IPS-18c (cell line): ENCODE results near the gene BRCC3.
"Not testable (repeated sequence)": the region's sequence is repeated elsewhere in the genome, so short reads cannot be mapped to it uniquely, and the experiment has no call there.

ENCODE experiments used
- H3K4me3 ChIP-seq: 2 replicates; pipeline ENCODE4 v1.7.0; 2013; ENCODE audit warnings: low read depth, mild to moderate bottlenecking, low read length, moderate library complexity; ENCODE audit not compliant: insufficient read depth
- H3K9me3 ChIP-seq: one replicate; pipeline ENCODE4 v1.6.1; 2013; ENCODE audit warnings: mild to moderate bottlenecking, low read length, moderate library complexity; ENCODE audit not compliant: control insufficient read depth, insufficient read depth

Gene BRCC3

DNA sequence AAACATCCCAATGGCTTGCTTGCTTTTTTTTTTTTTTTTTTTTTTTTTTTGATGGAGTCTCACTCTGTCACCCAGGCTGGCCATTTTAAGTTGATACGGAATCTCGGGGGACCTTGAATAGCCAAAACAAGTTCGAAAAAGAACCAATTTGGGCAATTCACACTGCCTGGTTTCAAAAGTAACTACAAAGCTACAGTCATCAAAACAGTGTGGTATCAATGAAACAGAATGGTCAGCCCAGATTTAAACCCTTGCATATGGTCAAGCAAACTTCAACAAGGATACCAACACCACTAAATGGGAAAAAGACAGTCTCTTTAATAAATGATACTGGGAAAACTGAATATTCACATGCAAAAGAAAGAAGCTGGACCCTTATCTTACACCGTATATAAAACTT lies 41.8 kb downstream of the BRCC3 start:
- H3K9me3 ChIP-seq: no peaks in the 10 kb centered on the region
- no peak overlapping the region for H3K4me3 ChIP-seq

DNA sequence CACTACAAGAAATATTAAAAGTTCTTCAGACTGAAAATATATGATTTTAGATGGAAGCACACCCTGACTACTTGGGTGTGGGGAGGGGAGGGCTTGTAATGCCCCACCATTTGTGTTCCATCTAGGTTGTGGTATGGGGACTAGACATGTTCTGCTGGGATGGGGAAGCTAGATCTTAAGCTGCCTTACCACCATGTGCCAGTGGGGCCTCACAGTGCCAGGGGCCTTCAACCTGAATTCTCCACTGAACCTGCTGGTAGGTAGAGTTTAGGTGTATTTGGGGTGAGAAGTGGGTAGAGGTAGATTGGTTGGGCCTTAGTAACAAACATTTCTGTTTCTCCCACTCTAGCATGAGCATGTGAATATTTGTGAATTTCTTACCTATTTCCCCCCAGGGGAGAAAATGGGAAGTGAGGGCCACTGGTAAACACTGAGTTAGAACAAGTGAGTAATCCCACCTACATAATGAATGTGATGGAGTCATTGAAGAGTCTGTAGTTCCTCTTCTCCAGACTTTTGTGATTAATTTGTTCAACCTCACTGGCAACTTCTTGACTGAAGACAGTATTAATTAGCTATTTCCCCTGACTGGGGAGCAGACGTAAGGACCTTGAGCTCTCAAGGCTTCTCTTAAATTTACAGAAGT lies 44.0 kb downstream of the BRCC3 start:
- Histone ChIP-seq H3K4me3 (no peak overlapping the region), H3K9me3 (no peaks in the 10 kb centered on the region)

DNA sequence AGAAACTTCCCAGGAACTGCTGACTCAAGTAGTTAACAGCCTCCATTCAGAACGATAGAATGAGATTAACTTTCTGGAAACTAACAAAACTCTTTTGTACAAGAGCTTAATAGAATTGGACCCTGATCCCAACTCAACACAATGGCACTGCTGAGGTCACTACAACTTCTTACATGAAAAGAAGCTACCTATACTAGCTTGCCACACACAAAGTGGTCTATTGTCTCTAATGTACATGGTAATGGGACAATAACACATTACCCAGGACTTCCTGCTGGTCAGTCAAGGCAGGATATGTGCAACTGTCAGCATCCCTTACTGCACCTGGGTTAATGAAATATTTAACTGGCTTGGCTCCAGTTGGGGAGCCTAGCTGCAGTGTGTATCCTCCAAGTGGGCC lies 56.2 kb downstream of the BRCC3 start:
- Histone ChIP-seq H3K4me3 (no peak overlapping the region), H3K9me3 (peaks cover 3% of the 10 kb centered on the region)

DNA sequence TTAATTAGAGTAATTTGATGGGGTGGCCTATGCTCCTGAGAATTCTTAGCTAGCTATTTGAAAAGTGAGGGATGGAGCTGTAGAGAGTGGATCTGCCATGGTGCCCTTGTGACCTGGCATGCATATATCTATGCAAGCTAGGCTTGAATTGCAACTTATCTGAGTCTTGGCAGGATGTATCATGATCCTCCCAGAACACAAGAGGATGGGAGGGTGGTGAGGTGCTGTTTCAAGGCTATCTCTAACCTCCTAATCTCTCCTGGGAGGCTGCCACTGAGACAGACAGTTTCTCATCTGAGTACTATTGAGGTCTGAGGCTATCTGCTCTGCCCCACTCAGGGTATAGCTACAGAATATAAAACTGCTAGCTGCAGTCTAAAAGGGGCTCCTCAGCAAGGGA lies 56.6 kb downstream of the BRCC3 start:
- Histone ChIP-seq H3K9me3 (peaks cover 3% of the 10 kb centered on the region), H3K4me3 (no peak overlapping the region)

DNA sequence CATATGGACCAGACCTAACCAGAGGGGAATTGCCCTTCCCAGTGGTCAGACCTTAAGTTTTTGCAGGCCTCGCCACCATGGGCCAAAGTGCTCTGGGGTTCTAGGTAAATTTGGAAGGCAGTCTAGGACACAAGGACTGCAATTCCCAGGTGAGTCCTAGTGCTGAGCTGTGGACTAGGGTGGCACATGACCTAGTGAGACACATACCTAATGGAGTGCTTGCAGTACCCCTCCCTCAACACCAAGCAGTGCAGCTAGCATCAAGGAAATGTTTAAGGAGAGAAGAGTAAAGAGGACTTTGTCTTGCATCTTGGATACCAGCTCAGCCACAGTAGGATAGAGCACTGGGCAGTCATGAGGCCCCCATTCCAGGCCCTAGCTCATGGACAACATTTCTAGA lies 60.8 kb downstream of the BRCC3 start:
- Histone ChIP-seq H3K4me3 (no peak overlapping the region), H3K9me3 (peaks cover 2% of the 10 kb centered on the region)

DNA sequence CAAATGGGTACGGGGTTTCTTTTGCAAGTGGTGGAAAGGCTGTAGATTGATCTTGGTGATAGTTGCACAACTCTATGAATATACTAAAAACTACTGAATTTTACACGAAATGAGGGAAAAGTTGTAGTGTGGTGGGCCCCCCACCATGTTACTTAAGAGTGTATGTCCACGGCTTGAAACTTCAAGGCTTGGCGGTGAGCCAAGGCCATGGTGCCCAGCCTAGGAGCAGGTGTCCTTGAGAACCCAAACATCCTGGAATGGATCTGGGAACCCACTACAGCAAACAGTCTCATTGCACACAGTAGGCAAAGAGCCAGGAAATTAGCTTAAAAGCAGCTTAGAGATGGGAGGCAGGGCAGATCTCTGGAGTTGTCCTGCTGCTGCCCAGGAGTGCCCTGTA lies 62.9 kb downstream of the BRCC3 start:
- peaks cover 4% of the 10 kb centered on the region for H3K9me3 ChIP-seq

DNA sequence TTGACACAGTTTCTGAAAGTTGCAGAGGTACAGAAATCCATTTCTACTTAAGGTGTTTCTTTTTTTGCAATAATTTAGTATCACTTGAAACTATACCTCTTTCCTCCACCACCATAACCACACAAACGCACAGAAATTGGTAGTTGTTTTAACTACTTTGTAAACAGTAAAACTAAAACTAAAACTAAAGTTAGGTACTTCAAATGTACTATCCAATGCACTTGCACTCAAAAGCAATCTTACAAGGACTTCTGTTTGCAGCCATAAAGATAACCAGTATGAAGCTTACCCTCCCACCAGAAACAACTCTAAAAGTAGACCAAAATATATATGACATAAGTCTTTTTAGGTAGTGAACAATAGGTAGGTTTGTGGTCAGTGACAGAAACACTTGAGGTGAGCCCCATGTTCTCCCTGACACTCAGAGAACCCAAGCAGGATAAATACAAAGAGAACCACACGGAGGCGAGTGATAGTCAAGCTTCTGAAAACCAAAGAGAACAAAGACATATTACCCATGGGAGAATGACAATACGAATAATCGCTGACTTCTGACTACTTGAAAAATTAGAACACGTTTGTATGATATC lies 72.7 kb downstream of the BRCC3 start:
- H3K9me3 ChIP-seq: peaks cover 4% of the 10 kb centered on the region
- no peak overlapping the region for H3K4me3 ChIP-seq

More for the DNA sequence above, 62.9 kb downstream of the BRCC3 start:
- H3K4me3 ChIP-seq: no peak overlapping the region

DNA sequence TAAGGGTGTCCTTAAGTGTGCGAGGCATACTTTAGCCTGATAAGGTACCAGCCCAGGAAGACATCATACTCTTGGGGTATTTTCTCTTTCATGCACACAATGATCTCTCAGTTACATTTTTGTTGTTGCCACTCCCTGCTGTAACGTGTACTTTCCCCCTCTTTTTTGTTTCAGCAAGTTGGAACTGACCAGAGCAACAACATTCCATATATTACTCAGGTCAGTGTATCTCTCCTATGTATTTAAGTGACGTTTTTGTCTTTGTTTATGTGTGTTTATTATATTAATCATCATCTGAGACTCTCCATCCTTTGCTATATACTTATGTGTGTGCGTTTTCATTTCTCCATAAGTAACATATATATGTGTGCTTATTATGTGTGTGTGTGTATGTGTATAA lies 73.6 kb downstream of the BRCC3 start:
- H3K4me3 ChIP-seq: no peak overlapping the region
- H3K9me3 ChIP-seq: peaks cover 4% of the 10 kb centered on the region

DNA sequence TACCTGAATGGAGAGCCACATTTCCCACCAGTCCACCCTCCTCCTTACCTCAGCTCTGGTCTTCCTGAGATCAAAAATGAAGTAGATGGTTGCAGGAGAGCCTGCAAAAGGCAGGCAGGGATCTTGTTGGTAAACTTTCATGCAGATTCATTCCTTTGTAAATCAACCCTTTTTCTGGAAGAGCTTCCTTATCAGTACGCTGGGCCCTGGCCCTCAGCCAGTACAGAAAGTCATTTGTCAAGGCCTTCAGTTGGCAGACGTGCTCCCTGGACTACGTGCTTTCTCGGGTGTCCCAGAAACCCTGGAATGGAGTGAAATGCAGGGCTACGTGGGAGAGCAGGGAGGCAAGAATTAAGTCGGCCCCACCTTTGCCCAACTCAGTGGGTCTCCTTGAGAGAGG lies 76.3 kb downstream of the BRCC3 start:
- H3K4me3 ChIP-seq, H3K9me3 ChIP-seq: not testable (repeated sequence)

DNA sequence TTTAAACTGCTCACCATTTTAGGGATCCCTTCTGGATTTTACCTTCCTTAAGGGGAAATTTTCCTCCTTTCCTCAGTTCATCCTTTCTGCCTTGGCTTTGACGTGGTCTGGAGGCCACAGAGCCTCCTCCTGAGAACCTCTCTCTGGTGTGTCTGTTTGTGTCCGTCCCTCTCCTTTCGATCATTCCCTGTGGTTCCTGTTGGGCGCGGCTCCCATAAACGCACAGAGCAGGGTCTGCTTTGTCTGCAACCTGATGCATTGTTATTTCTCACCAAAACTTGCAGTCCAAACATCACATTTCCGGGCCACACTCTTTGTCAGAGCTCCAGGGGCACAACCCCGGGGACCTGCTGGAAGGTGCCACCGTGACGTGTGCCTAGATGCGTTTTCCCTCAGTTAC lies 76.9 kb downstream of the BRCC3 start:
- H3K9me3 ChIP-seq, H3K4me3 ChIP-seq: not testable (repeated sequence)

DNA sequence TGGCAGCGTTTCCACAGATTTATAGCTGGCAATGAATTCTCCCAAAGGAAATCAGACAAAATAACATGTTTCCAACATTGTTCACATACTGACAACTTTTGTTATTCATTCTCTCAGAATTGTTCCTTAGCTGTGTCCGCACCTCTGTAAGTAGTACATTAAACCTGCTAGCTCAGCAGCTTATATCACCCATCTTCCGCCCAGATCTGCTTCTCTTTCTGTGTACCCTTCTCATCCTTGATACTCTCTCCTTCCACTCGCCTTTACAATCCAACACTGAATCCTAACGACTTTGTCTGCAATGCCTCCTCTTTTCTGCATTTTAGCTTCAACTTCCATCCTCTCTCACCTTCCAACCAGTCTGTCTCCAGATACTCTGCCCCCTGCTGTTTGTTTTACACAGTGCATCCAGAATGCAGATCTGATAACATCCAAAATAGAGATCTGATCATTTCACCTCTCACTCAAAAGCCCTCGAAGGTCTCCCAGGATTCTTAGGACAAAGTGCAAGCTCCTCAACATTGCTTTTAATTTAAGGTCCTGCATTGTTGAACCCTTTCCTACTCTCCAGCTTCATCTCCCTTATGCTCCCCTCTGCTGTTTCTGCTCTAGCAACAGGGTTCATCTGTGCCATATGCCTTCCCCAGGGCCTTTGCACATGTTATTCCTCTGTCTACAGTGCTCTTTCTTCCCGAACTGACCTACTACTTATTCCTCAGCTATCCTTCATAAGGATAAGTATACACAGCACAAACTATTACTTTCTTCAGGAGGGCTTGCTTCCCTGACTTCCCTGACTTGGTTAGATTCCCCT lies 77.6 kb downstream of the BRCC3 start:
- Histone ChIP-seq H3K4me3 (no peak overlapping the region), H3K9me3 (peaks cover 4% of the 10 kb centered on the region)

DNA sequence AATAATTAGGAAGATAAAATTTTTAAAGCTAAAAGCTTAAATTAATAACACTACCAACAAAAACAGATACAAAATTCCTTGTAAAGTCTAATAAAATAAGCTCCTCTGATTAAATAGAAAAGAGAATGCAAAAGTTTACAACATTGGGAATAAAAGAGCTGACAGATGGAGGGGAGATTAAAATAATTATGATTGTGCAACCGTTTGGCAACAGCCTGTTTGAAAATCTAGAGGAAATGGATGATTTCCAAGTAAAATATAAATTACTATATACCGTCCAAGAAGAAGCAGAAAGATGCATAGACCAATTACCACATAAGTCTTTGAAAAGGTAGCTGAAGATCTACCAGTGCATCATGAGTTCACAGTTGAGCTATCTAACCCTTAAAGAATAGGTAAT lies 98.6 kb downstream of the BRCC3 start:
- Histone ChIP-seq H3K9me3 (no peaks in the 10 kb centered on the region), H3K4me3 (no peak overlapping the region)
